HepG2 (cell line): ENCODE results near the gene LZTR1. TPM values are rescaled to one million over a fixed set of nuclear protein-coding genes. Genes with fewer than 3 reads are reported as not detected.

ENCODE experiments used
- ATF1 ChIP-seq: IDR thresholded peaks from 2 replicates; pipeline ENCODE4 v1.6.1; 2016; ENCODE audit warnings: mild to moderate bottlenecking, control low read depth
- ATF5 ChIP-seq: sonication (generic); formaldehyde crosslinking; IDR thresholded peaks from 2 replicates; pipeline ENCODE4 v1.4.0; 2020; ENCODE audit warnings: mild to moderate bottlenecking, low read depth, missing genetic modification reagents
- CHCHD3 ChIP-seq: sonication (generic); formaldehyde crosslinking; IDR thresholded peaks from 2 replicates; pipeline ENCODE4 v1.8.0; 2022; ENCODE audit warnings: mild to moderate bottlenecking, missing genetic modification reagents, moderate library complexity
- CREM ChIP-seq, 2 experiments: sonication (generic) in 1 of 2; formaldehyde crosslinking in 1 of 2; IDR thresholded peaks; 2 replicates each; pipeline versions ENCODE4 v1.4.0 to v1.6.1; 2016 to 2020; ENCODE audit warnings: antibody characterized with exemption in 1 of 2, mild to moderate bottlenecking in 1 of 2, missing genetic modification reagents in 1 of 2
- KAT2B ChIP-seq: fragments of 150-350 bp; IDR thresholded peaks from 2 replicates; pipeline ENCODE4 v1.6.1; 2014; ENCODE audit warnings: low read depth, low read length, borderline replicate concordance
- STAT6 ChIP-seq: sonication (generic); formaldehyde crosslinking; IDR thresholded peaks from 2 replicates; pipeline ENCODE4 v1.4.0; 2020; ENCODE audit warnings: missing genetic modification reagents, mild to moderate bottlenecking, borderline replicate concordance
- TEAD2 ChIP-seq: sonication (generic); formaldehyde crosslinking; IDR thresholded peaks from 2 replicates; pipeline ENCODE4 v1.9.0; 2021; ENCODE audit warnings: missing genetic modification reagents
- TEAD3 ChIP-seq: optimal IDR thresholded peaks from 2 replicates; pipeline ENCODE3; 2016; ENCODE audit warnings: borderline replicate concordance
- ZNF264 ChIP-seq: sonication (generic); formaldehyde crosslinking; IDR thresholded peaks from 2 replicates; pipeline ENCODE4 v1.4.0; 2020; ENCODE audit warnings: missing genetic modification reagents
- ZNF362 ChIP-seq: sonication (generic); formaldehyde crosslinking; IDR thresholded peaks from 2 replicates; pipeline ENCODE4 v1.4.0; 2020; ENCODE audit warnings: missing genetic modification reagents, mild to moderate bottlenecking, borderline replicate concordance
- ZNF773 ChIP-seq: sonication (generic); formaldehyde crosslinking; IDR thresholded peaks from 2 replicates; pipeline ENCODE4 v1.4.0; 2020; ENCODE audit warnings: missing genetic modification reagents, borderline replicate concordance
- polyA plus RNA-seq, 8 experiments: library from polyadenylated mRNA; depleted of rRNA in 3 of 8; stranded (reverse) in 7 of 8; unstranded in 1 of 8; fragments of >200 nt; fragmentation: Illumina TruSeq in 4 of 8; extraction: Trizol in 4 of 8; gene quantifications; 2 replicates each; pipeline versions ENCODE4 v1.2.1 to v1.2.3, GENCODE V29; 2011 to 2016; ENCODE audit warnings: low read depth in 4 of 8, missing spikeins in 1 of 8, mixed read lengths in 1 of 8; ENCODE audit not compliant: insufficient read depth in 1 of 8
- total RNA-seq, 5 experiments: library from RNA; depleted of rRNA; stranded (reverse); fragments of >200 nt; fragmentation: Illumina TruSeq; extraction: Trizol; gene quantifications; 2 replicates each; pipeline ENCODE4 v1.2.3, GENCODE V29; 2016; ENCODE audit warnings: low read depth in 1 of 5
- TF ChIP-seq, protein P1 (sequence below): sonication (generic); formaldehyde crosslinking; IDR thresholded peaks from 2 replicates; pipeline ENCODE4 v1.4.0; 2020; ENCODE audit warnings: missing genetic modification reagents, borderline replicate concordance
- TF ChIP-seq, protein P2 (sequence below): sonication (generic); formaldehyde crosslinking; IDR thresholded peaks from 2 replicates; pipeline ENCODE4 v1.9.0; 2022; ENCODE audit warnings: low read depth, missing genetic modification reagents
- TF ChIP-seq, protein P3 (sequence below): sonication (generic); formaldehyde crosslinking; IDR thresholded peaks from 2 replicates; pipeline ENCODE4 v1.8.0; 2022; ENCODE audit warnings: missing genetic modification reagents, low read depth, mild to moderate bottlenecking, borderline replicate concordance

Gene LZTR1
- total and polyA plus RNA-seq, 2 of the 13 experiments (the other 11 are each of a cell fraction or from before 2014, with no cell fraction given): 21.8 to 22.4 TPM

DNA sequence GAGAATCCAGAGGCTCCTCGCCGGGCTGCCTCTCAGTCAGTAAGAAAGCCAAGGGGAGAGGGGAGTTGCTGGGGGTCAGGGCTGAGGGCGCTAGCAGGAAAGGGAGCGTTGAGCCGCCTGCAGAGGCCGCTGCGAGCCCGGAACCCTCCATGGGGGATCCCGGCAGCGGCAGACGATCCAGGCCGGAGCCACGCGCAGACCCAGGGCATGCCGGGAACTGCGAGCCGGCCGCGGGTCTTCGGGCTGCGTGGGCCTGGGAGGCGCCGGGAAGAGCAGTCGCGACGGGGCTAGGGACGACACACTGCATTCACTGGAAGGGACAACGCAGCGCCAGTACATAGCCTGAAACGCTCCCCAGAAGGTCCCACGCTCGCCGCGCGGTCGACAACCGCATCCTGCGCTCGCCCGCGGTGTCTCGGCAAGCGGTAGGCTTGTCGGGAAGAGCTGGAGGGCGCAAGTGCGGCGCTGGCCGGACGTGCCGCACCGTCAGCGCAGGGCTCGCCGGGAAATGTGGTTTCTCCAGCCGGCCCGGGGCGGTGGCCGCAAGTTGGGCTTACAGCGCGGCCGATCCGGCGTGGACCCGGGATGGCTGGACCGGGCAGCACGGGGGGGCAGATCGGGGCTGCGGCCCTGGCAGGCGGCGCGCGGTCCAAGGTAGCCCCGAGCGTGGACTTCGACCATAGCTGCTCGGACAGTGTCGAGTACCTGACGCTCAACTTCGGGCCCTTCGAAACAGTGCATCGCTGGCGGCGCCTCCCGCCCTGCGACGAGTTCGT lies at the start of gene LZTR1 (continued):
- TF ChIP-seq ATF5 (CRISPR knock-in tag): peak; percentile 14; the same call in 1 of the 2 replicates
- TF ChIP-seq TEAD2 (CRISPR knock-in tag): peak; percentile 83
- no peak for TF ChIP-seq CHCHD3 (CRISPR knock-in tag)
- peak; percentile 95 for TF ChIP-seq ZNF264 (CRISPR knock-in tag)
- peak; percentile 84; the same call in 1 of the 2 replicates for TF ChIP-seq STAT6 (CRISPR knock-in tag)
- TF ChIP-seq ATF1 (CRISPR knock-in tag): no peak
- TF ChIP-seq TEAD3 (CRISPR knock-in tag): peak; percentile 88
- TF ChIP-seq CREM (IDR thresholded peaks at IDR 0.05): peak; percentile 46; the same call in 1 of the 2 replicates
- no peak for TF ChIP-seq CREM (CRISPR knock-in tag; IDR thresholded peaks at IDR 0.05)
- peak; percentile 62; the same call in 1 of the 2 replicates for TF ChIP-seq ZNF362 (CRISPR knock-in tag)
- TF ChIP-seq ZNF773 (CRISPR knock-in tag): 0 out of 2 replicates have a peak, but pooled peaks have one; percentile 69
- TF ChIP-seq, protein P1, sequence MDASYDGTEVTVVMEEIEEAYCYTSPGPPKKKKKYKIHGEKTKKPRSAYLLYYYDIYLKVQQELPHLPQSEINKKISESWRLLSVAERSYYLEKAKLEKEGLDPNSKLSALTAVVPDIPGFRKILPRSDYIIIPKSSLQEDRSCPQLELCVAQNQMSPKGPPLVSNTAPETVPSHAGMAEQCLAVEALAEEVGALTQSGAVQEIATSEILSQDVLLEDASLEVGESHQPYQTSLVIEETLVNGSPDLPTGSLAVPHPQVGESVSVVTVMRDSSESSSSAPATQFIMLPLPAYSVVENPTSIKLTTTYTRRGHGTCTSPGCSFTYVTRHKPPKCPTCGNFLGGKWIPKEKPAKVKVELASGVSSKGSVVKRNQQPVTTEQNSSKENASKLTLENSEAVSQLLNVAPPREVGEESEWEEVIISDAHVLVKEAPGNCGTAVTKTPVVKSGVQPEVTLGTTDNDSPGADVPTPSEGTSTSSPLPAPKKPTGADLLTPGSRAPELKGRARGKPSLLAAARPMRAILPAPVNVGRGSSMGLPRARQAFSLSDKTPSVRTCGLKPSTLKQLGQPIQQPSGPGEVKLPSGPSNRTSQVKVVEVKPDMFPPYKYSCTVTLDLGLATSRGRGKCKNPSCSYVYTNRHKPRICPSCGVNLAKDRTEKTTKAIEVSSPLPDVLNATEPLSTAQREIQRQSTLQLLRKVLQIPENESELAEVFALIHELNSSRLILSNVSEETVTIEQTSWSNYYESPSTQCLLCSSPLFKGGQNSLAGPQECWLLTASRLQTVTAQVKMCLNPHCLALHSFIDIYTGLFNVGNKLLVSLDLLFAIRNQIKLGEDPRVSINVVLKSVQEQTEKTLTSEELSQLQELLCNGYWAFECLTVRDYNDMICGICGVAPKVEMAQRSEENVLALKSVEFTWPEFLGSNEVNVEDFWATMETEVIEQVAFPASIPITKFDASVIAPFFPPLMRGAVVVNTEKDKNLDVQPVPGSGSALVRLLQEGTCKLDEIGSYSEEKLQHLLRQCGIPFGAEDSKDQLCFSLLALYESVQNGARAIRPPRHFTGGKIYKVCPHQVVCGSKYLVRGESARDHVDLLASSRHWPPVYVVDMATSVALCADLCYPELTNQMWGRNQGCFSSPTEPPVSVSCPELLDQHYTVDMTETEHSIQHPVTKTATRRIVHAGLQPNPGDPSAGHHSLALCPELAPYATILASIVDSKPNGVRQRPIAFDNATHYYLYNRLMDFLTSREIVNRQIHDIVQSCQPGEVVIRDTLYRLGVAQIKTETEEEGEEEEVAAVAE: peak; percentile 77; the same call in 1 of the 2 replicates
- TF ChIP-seq, protein P2, sequence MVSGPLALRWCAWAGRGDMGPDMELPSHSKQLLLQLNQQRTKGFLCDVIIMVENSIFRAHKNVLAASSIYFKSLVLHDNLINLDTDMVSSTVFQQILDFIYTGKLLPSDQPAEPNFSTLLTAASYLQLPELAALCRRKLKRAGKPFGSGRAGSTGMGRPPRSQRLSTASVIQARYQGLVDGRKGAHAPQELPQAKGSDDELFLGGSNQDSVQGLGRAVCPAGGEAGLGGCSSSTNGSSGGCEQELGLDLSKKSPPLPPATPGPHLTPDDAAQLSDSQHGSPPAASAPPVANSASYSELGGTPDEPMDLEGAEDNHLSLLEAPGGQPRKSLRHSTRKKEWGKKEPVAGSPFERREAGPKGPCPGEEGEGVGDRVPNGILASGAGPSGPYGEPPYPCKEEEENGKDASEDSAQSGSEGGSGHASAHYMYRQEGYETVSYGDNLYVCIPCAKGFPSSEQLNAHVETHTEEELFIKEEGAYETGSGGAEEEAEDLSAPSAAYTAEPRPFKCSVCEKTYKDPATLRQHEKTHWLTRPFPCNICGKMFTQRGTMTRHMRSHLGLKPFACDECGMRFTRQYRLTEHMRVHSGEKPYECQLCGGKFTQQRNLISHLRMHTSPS (CRISPR knock-in tag): no peak; the same call in 1 of the 2 replicates
- TF ChIP-seq, protein P3, sequence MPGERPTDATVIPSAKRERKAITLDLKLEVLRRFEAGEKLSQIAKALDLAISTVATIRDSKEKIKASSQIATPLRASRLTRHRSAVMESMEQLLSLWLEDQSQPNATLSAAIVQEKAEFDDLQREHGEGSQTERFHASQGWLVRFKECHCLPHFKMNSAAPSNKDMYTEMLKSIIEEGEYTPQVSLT (CRISPR knock-in tag): no peak; the same call in 1 of the 2 replicates
- no peak for TF ChIP-seq KAT2B
